ACC112 (cell line): Measurements from ENCODE around the gene PANX2.
"Not testable (repeated sequence)": the region's sequence is repeated elsewhere in the genome, so short reads cannot be mapped to it uniquely, and the experiment has no call there.

ENCODE experiments used
- H2AFZ ChIP-seq: fragments of 200-600 bp; sonication (generic); one replicate; pipeline ENCODE4 v1.6.0; 2017; ENCODE audit warnings: antibody characterized with exemption, low read length; ENCODE audit not compliant: unreplicated experiment
- H3K27ac ChIP-seq: fragments of 200-600 bp; sonication (generic); 2 replicates; pipeline ENCODE4 v1.5.1; 2014; ENCODE audit warnings: low read depth, mild to moderate bottlenecking, antibody characterized with exemption, low read length, moderate library complexity
- H3K27me3 ChIP-seq: fragments of 200-600 bp; sonication (generic); 2 replicates; pipeline ENCODE4 v1.6.1; 2014; ENCODE audit warnings: mild to moderate bottlenecking, antibody characterized with exemption, low read length, moderate library complexity, mixed read lengths; ENCODE audit not compliant: insufficient read depth
- H3K36me3 ChIP-seq: fragments of 200-600 bp; sonication (generic); 2 replicates; pipeline ENCODE4 v1.6.1; 2016; ENCODE audit warnings: mild to moderate bottlenecking, antibody characterized with exemption, low read length, moderate library complexity, mixed read lengths; ENCODE audit not compliant: insufficient read depth
- H3K4me1 ChIP-seq: fragments of 200-600 bp; sonication (generic); one replicate; pipeline ENCODE4 v1.6.1; 2016; ENCODE audit warnings: low read length, mixed read lengths; ENCODE audit not compliant: insufficient read depth, unreplicated experiment, control insufficient read depth
- H3K4me3 ChIP-seq: fragments of 200-600 bp; sonication (generic); 2 replicates; pipeline ENCODE4 v1.5.1; 2014; ENCODE audit warnings: mild to moderate bottlenecking, low read depth, low read length
- H3K79me2 ChIP-seq: fragments of 200-600 bp; sonication (generic); one replicate; pipeline ENCODE4 v1.6.0; 2016; ENCODE audit warnings: low read length; ENCODE audit not compliant: control insufficient read depth, unreplicated experiment, insufficient read depth

Gene PANX2

DNA sequence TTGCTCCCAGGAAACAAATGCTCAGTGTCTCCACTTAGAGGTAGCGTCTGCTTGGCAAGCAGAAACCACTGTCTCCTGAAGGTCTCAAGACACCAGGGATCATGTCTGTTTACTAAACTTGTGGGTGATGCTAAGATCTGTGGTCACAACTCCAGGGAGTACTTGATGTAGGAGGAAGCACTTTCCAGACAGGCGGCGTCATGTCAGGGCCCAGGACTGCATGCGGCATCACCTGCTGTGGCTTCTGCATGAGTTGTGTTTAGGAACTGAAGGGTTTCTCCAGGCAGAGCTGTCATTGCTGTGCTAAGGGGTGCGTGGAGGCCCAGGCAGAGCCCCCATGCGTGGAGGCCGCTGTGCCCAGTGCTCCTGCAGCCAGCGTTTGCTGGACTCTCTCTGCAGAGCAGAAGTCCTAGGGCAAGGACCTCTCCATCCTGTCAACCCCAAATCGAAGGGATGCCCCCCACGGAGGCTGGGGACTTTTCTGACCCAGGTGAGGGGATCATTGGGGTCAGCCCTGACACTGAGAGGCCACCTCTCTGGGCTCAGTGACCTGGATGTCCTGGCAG, 8.1 kb upstream of the PANX2 start:
- H2AFZ ChIP-seq = no peak overlapping the region
- H3K4me3 ChIP-seq = no peak overlapping the region
- no peaks in the 10 kb centered on the region for H3K27me3 ChIP-seq
- H3K79me2 ChIP-seq = no peaks in the 10 kb centered on the region
- no peak overlapping the region for H3K27ac ChIP-seq
- no peaks in the 10 kb centered on the region for H3K4me1 ChIP-seq
- H3K36me3 ChIP-seq = no peaks in the 10 kb centered on the region

DNA sequence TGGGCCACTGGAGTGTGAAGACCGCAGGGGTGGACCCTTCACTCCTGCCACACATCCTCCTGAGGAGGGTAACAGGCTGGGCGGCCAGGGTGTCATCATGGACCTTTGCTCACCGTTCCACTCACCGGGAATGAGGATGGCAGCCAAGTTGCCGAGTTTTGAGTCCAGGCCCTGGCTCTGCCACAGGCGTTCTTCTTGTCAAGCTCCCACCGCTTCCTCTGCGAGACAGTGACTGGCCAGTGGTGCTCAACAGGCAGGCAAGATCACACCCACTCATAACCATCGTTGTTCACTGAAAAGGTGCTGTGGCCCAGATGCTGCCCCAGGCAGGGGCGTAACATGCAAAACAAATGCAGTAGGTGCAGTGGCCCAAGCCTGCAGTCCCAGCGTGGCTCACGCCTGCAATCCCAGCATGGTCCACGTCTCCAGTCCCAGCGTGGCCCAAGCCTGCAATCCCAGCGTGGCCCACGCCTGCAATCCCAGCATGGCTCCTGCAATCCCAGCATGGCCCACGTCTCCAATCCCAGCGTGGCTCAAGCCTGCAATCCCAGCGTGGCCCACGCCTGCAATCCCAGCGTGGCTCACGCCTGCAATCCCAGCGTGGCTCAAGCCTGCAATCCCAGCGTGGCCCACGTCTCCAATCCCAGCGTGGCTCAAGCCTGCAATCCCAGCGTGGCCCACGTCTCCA, 5.0 kb upstream of the PANX2 start:
- H3K27me3 ChIP-seq = no peaks in the 10 kb centered on the region
- no peaks in the 10 kb centered on the region for H3K4me1 ChIP-seq
- H3K4me3 ChIP-seq = no peak overlapping the region
- H3K27ac ChIP-seq = no peak overlapping the region
- no peaks in the 10 kb centered on the region for H3K36me3 ChIP-seq
- no peaks in the 10 kb centered on the region for H3K79me2 ChIP-seq
- H2AFZ ChIP-seq = no peak overlapping the region

- H3K27ac ChIP-seq = no peak overlapping the region
- H2AFZ ChIP-seq = no peak overlapping the region
- H3K79me2 ChIP-seq = no peaks in the 10 kb centered on the region
- no peaks in the 10 kb centered on the region for H3K36me3 ChIP-seq
- H3K27me3 ChIP-seq = no peaks in the 10 kb centered on the region
- H3K4me1 ChIP-seq = no peaks in the 10 kb centered on the region
- no peak overlapping the region for H3K4me3 ChIP-seq
Measured at GRCh38 chr22:50167689-50168489, 2.6 kb upstream of the PANX2 start.

DNA sequence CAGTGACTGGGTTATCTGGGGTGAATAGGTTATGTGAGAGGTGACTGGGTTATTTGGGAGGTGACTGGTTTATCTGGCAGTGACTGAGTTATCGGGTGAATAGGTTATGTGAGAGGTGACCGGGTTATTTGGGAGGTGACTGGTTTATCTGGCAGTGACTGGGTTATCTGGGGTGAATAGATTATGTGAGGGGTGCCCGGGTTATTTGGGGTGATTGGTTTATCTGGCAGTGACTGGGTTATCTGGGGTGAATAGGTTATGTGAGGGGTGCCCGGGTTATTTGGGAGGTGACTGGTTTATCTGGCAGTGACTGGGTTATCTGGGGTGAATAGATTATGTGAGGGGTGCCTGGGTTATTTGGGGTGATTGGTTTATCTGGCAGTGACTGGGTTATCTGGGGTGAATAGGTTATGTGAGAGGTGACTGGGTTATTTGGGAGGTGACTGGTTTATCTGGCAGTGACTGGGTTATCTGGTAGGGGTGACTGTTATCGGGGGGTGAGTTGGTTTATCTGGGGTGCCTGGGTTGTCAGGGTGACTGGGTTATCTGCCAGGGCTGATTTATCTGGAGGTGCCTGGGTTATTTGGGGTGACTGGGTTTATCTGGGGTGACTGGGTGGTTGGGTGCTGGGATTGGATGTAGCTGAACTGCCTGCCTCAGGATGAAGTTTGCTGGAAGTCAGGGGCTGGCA, 1.9 kb upstream of the PANX2 start:
- H3K27me3 ChIP-seq, H3K4me1 ChIP-seq, H3K27ac ChIP-seq, H3K36me3 ChIP-seq, H3K4me3 ChIP-seq, H2AFZ ChIP-seq, H3K79me2 ChIP-seq: not testable (repeated sequence)

- H3K4me1 ChIP-seq = no peaks in the 10 kb centered on the region
- no peak overlapping the region for H2AFZ ChIP-seq
- H3K27me3 ChIP-seq = no peaks in the 10 kb centered on the region
- H3K36me3 ChIP-seq = no peaks in the 10 kb centered on the region
- H3K27ac ChIP-seq = no peak overlapping the region
- H3K4me3 ChIP-seq = 0 out of 2 replicates have a peak overlapping the region, but pooled peaks have one; percentile 60
- no peaks in the 10 kb centered on the region for H3K79me2 ChIP-seq
Measured at GRCh38 chr22:50169181-50169759, 1.3 kb upstream of the PANX2 start.

DNA sequence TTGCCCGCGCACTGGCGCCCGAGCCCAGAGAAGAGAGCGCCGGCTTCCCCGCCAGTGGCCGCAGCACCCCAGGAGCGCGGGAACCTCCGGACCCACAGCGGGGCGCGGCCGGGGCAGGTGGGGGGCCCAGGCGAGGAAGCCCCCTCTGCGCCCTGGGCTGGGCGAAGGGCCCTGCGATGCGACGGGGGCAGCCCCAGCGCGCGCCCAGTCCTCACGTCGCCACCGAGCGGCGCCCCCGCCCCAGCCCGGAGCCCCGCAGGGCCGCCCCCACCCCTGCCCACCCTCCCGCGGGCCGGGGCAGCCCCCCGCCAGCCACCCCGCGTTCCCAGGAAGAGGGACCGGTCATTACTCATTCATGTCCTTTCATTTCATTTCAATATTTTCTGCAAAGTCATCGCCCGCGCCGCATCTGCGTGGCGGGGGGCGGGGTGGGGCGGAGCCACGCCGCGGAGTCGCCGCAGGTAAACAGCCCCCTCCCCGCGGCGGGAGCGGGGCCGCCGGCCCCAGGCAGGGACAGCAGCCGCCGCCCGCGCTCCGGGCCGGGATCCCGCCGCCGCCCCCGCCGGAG, 673 bp upstream of the PANX2 start:
- H3K4me1 ChIP-seq = no peaks in the 10 kb centered on the region
- H3K36me3 ChIP-seq = no peaks in the 10 kb centered on the region
- H3K79me2 ChIP-seq = no peaks in the 10 kb centered on the region
- no peak overlapping the region for H3K27ac ChIP-seq
- H2AFZ ChIP-seq = no peak overlapping the region
- peak overlapping the region; percentile 60; the same call in 1 of the 2 replicates for H3K4me3 ChIP-seq
- no peaks in the 10 kb centered on the region for H3K27me3 ChIP-seq

DNA sequence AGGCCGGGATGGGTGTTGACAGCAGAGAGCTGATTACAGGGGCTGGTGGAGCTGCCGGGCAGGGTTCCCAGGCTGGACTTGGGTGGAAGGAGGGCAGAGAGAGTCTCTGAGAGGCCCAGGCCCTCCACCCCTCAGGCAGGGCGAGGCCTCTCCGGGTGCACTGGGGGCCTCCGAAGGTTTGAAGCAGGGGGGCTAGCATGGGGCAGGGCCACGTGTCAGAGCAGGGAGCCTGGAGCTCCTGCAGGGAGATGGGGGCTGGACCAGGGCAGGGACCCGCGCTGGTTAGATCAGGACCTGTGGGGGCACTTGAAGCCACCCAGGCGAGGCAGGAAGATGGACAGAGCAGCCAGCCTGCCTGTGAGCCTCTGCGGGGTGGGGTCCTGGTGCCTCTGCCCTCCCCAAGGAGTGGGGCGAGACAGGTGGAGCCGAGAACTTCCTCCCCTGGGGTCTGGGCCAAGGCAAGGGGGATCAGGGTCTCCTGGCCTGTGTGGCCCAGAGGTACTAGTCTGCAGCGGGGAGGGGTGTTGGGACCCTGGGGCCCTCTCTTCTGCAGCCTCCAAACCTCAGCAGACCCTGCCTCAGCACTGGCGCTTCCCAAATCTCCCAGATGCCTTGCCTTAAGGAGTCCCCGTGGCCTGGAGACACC, 911 bp downstream of the PANX2 start:
- Histone ChIP-seq H2AFZ (no peak overlapping the region), H3K27ac (no peak overlapping the region), H3K79me2 (no peaks in the 10 kb centered on the region), H3K4me3 (0 out of 2 replicates have a peak overlapping the region, but pooled peaks have one; percentile 71), H3K27me3 (no peaks in the 10 kb centered on the region), H3K4me1 (no peaks in the 10 kb centered on the region), H3K36me3 (no peaks in the 10 kb centered on the region)

DNA sequence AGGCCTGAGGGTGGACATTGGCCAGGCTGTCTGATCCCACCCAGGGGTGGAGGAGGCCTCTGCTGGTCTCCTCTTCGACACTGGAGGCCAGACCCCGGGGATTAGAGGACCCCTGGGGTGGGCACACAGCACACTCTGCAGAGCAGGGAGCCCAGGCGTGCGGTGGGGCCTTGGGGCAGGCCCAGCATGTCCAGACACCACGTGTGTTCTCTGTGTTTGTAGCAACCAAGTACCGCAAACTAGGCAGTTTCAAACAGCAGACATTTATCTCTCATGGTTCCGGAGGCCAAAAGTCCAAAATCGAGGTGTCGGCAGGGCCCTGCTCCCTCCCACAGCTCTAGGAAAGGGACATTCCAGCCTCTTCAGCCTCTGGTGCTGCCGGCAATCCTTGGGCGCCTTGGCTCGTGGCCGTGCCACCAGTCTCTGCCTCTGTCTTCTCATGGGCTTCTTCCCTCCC, 1.5 kb downstream of the PANX2 start:
- H3K79me2 ChIP-seq = no peaks in the 10 kb centered on the region
- H3K4me3 ChIP-seq = no peak overlapping the region
- no peaks in the 10 kb centered on the region for H3K4me1 ChIP-seq
- H3K27me3 ChIP-seq = no peaks in the 10 kb centered on the region
- no peaks in the 10 kb centered on the region for H3K36me3 ChIP-seq
- H3K27ac ChIP-seq = no peak overlapping the region
- no peak overlapping the region for H2AFZ ChIP-seq

DNA sequence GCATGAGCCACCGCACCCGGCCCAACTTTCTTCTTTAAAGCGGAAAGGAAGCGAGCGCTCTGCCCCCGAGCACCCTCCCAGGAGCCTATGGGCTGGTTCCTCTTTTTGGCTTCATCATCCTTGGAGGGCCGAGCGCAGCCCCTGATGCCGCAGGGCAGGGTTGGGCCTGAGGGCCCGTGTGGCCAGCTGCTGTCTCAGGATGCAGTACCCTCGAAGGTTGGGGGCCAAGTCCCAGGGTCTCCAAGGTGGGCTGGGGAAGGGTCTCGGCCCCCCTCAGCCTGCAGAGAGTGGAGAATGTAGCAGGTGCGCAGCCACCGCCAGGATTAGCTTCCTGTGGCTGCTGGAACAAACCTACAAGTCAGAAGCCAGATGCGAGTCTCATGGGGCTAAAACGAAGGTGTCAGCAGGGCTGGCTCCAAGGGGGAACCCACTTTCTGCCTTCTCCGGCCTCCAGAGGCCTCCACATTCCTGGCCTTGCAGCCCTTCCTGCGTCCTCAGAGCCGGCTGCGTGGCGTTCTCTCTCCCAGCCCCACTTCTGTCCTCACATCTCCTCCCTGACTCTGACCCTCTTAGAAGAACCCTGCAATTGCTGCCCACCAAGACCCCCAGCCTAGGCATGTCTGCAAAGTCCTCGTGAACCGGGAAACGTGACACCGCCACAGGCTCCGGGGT, 2.9 kb downstream of the PANX2 start:
- Histone ChIP-seq H3K4me1 (no peaks in the 10 kb centered on the region), H3K36me3 (no peaks in the 10 kb centered on the region), H3K27ac (no peak overlapping the region), H3K79me2 (no peaks in the 10 kb centered on the region), H3K27me3 (no peaks in the 10 kb centered on the region), H3K4me3 (no peak overlapping the region), H2AFZ (no peak overlapping the region)
